GM21737 (cell line): ENCODE results near the gene TMEM165.

Experiments
- ATAC-seq: cut with Tn5 transposase; IDR thresholded peaks from one replicate; pipeline ENCODE4 v1.9.1; 2021; ENCODE audit warnings: mild to moderate bottlenecking, moderate library complexity; ENCODE audit not compliant: unreplicated experiment

The TMEM165 gene

DNA sequence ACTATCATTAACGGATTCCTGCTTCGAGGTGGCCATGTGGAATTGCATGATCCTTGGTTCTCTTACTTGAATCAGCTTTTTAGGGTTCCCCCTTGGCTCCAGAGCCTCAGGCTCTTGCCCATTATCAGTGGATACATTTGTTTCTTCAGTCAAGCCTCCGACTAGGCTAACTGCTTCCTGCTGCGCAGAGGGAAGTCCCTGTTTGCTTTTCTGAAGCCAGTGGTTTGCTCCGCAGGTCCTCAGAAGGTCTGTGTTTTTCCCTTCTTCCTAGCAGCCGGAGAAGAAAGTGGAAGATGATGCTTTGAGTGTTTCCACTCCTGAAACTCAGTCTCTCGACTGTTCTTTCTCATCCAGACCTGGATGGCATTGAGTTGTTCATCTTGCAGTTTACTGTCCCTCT lies 29.1 kb upstream of the TMEM165 start:
- no peak for ATAC-seq

DNA sequence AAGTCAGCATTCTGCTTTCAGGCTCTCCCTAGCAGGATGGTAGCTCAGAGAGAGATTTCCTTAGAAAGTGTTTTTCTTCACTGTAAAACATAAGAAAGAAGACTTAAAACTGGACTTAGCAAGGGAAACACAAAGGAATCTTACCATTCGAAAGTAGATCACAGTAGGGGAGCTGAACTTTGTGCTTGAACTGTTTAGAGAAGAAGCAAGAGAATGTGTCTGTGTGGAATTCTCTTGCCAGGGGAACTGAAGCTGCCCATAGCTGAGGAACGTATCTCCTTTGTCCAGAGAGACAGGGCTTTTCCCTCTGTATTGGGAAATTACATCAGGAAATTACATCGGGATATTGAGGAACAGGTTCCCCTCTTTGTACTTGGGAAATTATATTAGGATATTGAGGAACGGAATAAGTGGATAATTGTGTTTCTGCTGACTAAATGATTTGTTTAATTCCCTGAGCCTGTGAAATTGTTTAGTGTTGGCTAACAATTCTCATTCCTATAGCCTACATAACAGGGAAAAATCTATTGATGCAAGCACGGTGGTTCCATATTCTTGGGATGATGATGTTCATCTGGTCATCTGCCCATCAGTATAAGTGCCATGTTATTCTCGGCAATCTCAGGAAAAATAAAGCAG lies 28.6 kb upstream of the TMEM165 start:
- ATAC-seq, result no peak

DNA sequence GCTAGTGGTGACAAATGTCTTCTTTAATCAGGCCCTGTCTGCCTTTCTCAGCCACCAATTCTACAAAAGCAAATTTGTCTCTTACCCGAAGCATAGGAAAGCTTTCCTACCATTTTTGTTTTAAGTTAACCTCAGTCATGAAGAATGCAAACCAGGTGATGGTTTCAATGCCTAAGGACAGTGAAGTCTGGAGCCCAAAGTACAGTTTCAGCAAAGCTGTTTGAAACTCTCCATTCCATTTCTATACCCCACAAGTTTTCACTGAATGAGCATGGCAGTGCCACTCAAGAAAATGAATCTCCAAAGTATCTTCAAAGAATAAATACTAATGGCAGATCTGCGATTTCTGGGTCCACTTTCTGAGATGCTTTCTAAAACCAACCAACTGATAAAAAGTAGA lies 25.8 kb upstream of the TMEM165 start:
- no peak for ATAC-seq

DNA sequence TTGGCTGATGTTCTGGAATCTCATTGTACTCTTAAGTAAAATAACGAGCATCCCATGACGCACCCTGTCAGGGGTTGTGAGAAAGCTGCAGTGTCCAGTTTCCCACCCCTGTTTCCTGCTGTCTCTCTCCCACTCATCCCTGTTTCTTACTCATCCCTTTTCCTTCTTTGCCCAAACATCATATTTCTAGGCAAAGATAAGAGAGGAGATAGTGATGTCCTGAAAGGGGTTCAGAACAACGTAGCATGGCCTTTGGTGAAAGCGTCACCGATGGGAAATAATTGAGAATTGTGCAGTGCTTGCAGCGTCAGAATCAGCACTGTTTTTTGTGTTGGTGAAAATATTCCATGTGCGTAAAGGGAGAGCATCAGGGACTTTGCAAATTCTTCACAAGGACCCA lies 23.5 kb upstream of the TMEM165 start:
- ATAC-seq, result no peak

DNA sequence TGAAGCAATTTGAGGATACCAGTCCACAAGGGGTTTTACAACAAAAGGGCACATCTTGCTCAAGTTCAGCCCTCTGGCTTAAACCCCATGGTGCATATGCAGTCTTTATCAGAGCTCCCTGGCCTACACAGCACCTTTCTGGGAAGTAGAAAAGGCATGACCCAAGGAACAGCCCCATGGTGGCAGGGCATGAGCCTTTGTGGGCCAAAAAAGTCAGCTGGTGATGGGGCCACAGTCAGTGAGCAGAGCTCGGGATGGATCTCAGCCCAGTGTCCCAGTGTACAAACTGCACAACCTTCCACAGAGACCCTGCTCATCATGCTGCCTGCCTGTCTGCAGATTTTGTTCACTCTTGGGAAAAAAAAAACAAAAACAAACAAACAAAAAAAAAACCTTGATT lies 22.3 kb upstream of the TMEM165 start:
- no peak for ATAC-seq

DNA sequence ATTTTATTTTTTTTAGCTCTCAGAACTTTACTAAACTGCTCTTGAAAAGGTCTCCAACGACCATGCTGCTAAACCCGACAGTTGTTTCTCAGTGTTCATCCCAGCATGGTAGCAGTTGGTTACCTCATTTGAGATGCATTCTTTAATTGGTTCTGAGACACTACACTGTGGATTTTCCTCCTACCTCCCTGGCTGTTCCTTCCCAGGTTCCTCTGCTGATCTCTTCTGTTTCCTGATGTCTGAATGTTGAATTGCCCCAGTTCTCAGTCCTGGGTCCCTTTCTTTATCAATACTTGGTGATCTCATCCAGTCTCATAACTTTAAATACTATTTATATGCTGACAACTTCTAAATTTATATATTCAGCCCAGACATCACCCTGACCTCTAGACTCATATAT lies 19.1 kb upstream of the TMEM165 start:
- ATAC-seq, result no peak

DNA sequence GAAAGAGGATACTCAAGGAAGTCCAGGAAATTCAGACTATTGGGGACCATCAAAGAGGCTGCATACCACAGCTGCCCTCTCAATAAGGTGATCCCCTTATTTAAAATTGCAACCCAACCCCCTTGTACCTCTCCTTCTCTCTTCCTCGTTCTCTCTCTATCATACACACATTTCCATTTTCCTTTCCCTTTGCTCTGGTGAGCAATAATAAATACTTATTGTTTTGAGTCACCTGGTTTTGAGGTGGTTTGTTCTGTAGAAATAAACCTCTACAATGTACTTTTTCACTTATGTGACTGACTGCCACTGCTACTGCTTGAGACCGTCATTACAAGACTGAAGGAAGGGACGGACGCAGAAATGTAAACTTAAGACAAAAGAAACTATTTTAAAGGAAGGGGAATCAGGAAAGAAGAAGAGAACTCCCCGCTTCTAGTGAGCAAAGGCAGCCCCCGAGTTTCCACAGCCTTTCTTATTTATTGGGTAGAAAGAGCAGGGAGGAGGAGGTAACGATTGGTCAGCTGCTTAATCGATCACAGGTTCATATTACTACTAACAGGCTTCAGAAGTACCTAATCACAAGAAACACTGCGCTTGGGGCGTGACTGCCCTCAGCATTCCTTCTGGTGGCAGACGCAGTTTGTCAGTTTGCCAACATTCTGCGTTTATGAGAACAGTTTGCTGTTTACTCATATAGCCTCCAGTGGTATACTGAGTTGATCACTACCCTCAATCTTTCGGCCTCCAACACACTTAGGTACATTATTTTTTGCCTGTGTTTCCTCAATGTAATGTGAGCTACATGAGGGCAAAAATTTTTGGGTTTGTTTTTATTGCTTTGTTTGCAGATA lies 16.9 kb upstream of the TMEM165 start:
- no peak for ATAC-seq

DNA sequence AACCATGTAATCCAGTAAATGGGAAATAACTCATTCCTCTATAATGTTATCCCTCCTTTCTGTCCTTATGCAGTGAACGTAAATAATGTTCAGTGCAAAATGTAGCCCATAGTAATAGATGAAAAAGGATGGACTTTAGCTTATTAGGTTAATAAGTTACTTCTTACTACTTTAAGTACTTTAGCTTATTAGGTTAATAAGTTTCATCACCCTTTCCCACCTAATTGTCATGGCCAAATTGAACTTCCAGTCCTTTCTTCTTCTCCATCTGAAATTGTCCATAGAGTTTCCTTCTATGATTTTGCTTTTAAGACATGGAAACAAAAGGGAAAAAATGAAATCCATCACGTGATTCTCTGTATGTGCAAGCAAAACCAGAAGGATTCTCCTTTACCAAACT lies 15.2 kb upstream of the TMEM165 start:
- no peak for ATAC-seq

DNA sequence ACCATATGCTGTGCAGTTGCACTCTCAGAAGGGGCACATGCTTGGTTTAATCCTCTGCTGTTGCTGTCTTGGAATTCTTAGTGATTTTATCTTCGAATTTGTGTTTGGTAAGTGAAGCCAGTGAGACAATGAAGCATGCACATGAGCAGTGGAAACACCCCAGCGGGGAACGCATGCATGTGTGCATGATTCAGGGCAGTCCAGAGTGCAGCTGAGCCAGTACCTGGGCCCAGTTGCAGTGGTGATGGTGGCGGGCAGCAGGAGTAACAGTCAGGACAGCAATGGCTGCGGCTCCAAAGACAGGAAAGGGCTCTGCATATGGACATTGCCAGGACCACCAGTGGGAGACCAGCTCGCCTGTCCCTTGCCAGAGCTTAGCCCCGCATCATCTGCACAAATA lies 14.3 kb upstream of the TMEM165 start:
- ATAC-seq, result no peak

DNA sequence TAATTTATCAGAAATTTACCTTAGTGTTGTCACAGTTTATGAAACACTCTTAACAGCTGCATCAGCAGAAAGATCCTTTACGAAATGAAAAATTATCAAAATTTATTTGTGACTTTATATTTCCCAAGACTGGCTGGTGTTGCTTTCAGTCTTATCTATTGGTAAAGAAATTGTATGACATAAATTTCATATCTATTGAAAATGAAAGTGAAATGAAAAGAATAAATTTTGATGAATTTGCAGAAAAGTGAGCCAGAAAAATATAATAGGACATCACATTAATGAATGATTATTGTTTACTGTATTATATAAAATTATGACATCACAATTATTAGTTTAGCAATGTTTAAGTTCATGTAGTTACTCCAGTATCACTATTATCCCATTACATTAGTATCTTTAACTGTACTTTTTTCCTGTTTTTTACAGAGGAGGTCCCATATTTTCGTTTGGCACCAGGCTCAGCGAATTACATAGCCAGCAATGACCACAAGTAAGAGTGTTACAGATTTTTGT lies 13.2 kb upstream of the TMEM165 start:
- ATAC-seq, result no peak

DNA sequence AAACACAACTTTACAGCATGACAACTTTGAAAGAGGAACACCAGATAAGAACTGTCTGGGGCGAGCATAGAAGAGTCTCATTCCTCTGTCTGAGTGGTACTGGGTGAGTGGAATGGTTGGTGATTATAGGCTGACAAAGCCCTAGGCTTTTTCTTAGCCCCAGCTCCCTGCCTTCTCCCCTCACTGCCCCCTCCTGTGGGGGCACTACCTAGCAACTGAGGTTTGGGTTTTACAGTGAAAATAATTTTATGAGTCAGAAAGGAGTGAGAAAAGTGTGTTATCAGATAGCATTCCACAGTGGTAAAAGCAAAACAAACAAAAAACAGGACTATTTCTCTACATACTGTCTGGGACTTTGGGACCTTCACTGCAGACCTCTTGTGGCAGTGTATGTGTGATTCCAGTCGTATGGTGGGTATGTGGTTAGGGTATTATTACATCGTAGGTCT lies 10.5 kb upstream of the TMEM165 start:
- no peak for ATAC-seq

DNA sequence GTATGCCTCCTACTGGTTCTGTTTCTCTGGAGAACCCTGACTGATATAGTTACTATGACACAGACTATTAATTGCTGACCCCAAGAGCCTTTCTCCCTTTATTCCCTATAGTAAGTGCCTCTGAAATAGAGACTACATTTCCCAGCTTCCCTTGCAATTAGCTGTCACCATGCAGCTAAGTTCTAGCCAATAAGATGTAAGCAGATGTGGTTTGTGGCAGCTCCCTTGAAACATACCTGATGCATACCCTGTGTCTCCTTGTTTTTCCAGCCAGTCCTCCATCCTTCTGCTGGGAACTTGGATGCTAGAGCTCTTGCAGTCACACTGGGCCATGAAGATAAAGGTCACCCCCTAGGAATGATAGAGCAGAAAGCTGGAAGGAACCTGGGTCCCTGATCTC lies 9.7 kb upstream of the TMEM165 start:
- ATAC-seq, result peak; percentile 62

DNA sequence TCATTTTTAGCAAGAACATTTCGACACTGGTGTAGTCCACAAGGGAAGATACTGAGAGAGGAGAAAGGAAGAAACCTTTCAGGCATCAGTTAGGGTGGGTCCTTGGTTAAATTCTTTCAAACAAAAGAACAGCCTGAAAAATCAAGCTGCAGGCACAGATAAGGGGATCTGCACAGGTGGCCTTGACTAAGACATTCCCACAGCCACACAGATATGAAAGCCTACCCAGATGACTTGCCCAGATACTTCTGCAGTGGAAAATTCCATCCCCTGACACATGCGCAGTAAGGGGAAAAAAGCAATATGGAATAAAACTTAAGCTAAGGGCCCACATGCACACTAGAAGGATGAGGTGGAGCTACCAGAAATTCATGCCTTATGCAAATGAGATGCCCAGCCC lies 8.9 kb upstream of the TMEM165 start:
- no peak for ATAC-seq

DNA sequence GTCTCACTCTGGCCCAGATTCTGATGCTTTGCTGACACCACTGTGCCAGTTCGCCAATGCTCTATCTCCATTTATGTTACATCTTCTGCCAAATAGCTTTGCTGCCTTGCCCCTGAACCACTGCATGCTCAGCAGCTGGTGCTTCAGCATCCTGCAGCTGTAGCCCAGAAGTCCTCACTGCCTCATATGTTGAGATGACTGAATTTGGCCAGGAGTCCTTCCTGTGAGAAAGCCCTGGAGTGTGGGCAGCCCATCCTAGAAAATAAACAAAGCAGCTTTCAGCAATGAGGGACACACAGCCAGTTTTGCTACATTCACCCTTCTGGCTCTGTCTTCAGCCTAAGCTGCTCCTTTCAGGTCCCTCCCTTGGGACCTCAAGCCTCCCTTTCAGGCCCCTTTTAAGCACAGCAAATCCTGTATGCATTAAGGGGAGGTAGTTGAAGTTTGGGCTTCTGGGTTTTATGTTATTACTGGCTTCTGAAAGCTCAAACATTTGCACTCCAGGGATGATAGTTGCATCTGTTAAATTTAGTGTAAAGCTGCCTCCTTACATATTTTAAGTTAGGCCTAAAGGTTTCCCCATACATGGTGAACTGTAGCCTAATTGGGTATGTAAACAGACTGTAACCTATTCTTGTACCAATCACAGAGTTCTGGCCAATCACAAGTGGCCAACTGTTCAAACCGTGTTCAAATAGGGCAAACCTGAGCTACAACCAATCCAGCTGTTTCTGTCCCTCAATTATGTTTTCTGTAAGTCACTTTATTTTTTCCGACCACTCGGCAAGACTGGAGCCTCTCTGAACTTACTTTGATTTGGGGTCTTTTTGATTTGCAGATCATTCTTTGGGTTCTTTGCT lies 2.1 kb upstream of the TMEM165 start:
- ATAC-seq, result no peak

DNA sequence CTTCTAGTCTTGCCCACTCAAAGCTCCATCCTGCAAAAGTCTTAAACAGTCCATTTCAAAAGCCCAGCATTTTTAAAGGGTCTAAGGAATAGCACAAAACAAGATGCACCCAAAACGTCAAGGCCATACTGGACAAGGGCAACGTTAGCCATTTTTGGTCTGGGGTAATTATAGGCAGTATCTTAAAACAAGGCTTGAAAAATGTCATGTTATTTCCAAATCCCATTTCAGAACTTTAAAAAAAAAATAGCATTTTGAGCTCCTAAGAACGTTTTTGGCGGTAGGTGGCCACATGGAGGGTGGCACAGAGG lies 584 bp upstream of the TMEM165 start:
- no peak for ATAC-seq

DNA sequence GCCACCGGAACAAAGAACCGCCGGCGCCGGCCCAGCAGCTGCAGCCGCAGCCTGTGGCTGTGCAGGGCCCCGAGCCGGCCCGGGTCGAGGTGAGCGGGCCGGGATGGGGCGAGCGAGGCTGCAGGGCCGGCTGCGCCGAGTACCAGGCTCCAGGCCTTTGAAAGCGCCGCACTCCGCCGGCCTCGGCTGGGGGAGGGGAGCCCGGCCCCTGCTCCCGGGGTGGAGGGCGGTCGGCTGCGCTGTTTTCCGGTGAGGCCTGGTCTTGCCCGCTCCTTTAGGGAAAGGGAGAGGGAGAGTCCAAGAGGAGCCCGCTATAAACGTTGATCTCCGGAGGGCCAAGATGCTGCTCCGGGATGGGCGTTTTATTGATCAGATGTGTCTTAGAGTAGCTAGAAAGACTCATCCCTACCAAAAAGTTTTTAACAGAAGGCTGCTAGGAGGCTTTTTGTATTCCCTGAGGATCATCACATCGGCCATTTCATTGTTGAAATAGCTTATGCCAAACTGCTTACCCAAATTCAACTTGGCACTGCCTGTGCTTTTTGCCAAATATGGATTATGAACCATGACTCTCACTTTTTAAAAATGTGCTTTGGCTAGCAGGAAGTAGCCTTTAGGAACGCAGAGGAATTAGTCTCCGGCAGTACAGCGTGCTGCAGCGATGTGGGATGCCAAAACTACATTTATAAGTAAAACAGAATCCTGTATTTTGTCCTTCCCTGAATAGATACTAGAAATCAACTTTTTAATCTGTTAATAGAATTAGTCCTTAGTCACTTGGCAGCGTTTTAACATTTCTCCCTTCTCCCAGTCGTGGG lies 760 bp downstream of the TMEM165 start:
- ATAC-seq, result peak; percentile 23

DNA sequence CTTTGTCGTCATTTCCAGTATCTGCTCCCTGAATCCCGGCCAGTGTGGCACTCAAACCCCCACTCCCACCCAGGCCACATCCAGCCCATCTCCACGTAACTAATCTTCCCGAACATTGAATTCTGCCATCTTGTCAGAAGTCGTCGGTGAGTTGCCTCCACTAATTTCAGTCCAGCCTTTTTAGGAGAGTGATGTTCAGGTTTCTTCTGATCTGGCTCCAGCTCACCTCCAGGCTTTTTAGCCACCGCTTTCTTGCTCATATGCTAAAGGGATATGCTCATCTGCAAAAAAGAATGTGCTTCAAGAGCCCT lies 1.3 kb downstream of the TMEM165 start:
- ATAC-seq, result no peak

DNA sequence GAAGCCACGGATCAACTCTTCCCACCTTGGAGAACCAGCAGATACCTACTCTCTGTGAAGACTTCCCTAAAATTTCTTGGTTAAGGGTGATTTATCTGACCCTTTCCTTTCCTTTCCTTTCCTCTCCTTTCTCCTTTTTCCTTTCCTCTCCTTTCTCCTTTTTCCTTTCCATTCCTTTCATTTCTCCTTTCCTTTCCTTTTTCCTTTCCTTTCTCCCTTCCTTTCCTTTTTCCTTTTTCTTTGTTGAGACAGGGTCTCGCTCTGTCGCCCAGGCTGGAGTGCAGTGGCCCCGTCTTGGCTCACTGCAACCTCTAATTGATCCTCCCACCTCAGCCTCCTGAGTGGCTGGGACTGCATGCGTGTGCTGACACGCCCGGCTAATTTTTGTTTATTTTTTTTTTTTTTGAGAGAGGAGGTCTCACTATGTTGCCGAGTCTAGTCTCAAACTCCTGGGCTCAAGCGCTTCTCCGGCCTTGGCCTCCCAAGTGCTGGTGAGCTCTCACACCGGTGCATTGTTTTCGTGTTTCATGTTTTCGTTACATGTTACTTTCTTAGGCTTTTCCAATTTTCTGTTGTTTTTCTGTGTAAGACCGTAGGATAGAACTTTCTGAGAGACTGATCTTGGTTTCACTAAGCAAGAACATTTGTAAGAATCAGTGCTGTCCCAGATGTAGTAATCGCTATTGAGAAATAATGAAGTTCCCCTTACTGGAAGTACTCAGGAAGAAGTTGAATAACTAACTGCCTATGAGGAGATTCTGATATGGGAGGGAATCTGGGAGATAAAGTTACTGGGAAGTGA lies 2.0 kb downstream of the TMEM165 start:
- ATAC-seq, result no peak

DNA sequence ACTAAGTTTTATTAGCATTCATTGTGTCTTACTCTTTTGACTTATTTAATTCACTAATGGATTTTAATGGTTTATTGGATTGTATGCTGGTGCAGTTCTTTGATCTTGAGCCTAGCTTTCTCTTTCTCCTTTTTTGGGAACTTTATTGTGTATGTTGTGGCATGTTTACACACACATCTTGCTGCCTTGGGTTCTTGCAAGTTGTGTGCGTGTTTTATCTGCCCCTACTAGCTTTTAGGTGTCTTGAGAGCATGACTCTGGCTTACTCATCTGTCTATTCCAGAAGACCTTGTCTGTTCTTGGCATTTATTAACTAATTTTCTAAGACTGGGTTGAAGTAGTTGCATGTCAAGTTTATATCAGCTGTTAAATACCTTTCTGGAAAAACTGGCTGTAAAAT lies 2.7 kb downstream of the TMEM165 start:
- no peak for ATAC-seq

DNA sequence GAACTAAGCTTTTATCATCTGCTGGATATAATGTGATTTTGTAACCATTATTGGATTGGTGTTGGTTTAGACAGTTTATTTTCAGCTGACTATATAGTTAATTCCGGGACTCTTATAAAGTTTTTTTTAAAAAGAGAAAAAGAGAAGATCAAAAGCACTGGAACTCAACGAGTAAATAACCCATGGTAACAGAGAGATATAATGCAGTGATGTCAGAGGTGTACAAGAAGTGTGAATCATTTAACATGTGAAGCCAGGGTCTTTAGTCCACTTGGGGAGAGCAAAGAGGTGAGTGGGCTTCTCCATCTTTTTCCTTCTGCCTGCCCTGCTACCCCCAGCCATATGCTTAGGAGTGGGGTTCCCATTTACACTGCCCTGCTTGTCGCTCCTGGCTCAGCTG lies 3.2 kb downstream of the TMEM165 start:
- no peak for ATAC-seq
